ENCODE results near the gene CCDC60. TPM values are rescaled to one million over a fixed set of nuclear protein-coding genes. Genes with fewer than 3 reads are reported as not detected.

The CCDC60 gene
- total RNA-seq, 1 donor from 2014 or later = not detected

- Histone ChIP-seq H3K4me3 (no peak overlapping the region), H3K4me1 (no peaks in the 10 kb centered on the region), H3K9me3 (no peaks in the 10 kb centered on the region), H3K36me3 (no peaks in the 10 kb centered on the region), H3K27ac (no peak overlapping the region), H3K27me3 (no peaks in the 10 kb centered on the region)
- no peak for DNase-seq
- intact Hi-C loops (cut with DNase I) = no loop called here
- no peak for TF ChIP-seq CTCF (IDR thresholded peaks at IDR 0.05)
- ATAC-seq = no peak
Observed at GRCh38 chr12:119369161-119369560, 34.6 kb downstream of the CCDC60 start.

- no peaks in the 10 kb centered on the region for H3K9me3 ChIP-seq
- ATAC-seq (no peak), DNase-seq (no peak)
- H3K4me3 ChIP-seq = no peak overlapping the region
- no peaks in the 10 kb centered on the region for H3K27me3 ChIP-seq
- no peaks in the 10 kb centered on the region for H3K4me1 ChIP-seq
- intact Hi-C loops (cut with DNase I) = no loop called here
- no peak for TF ChIP-seq CTCF (IDR thresholded peaks at IDR 0.05)
- H3K36me3 ChIP-seq = no peaks in the 10 kb centered on the region
- H3K27ac ChIP-seq = no peak overlapping the region
Observed at GRCh38 chr12:119369907-119370546, 35.5 kb downstream of the CCDC60 start.

GRCh38 chr12:119372540-119372939, 38.0 kb downstream of the CCDC60 start:
- ATAC-seq (peak; percentile 75), DNase-seq (no peak)
- TF ChIP-seq CTCF (IDR thresholded peaks at IDR 0.05) = no peak
- intact Hi-C loops (cut with DNase I) = no loop called here
- H3K4me3 ChIP-seq = no peak overlapping the region
- no peak overlapping the region for H3K27ac ChIP-seq
- no peaks in the 10 kb centered on the region for H3K36me3 ChIP-seq
- no peaks in the 10 kb centered on the region for H3K4me1 ChIP-seq
- no peaks in the 10 kb centered on the region for H3K9me3 ChIP-seq
- no peaks in the 10 kb centered on the region for H3K27me3 ChIP-seq

GRCh38 chr12:119373001-119373400, 38.5 kb downstream of the CCDC60 start:
- no peaks in the 10 kb centered on the region for H3K4me1 ChIP-seq
- no peak overlapping the region for H3K27ac ChIP-seq
- no peak for DNase-seq
- intact Hi-C loops (cut with DNase I) = no loop called here
- no peak overlapping the region for H3K4me3 ChIP-seq
- H3K27me3 ChIP-seq = no peaks in the 10 kb centered on the region
- ATAC-seq = no peak
- no peak for TF ChIP-seq CTCF (IDR thresholded peaks at IDR 0.05)
- no peaks in the 10 kb centered on the region for H3K36me3 ChIP-seq
- no peaks in the 10 kb centered on the region for H3K9me3 ChIP-seq

- Histone ChIP-seq H3K36me3 (no peaks in the 10 kb centered on the region), H3K27me3 (no peaks in the 10 kb centered on the region), H3K4me3 (no peak overlapping the region), H3K27ac (no peak overlapping the region), H3K9me3 (no peaks in the 10 kb centered on the region), H3K4me1 (no peaks in the 10 kb centered on the region)
- no peak for TF ChIP-seq CTCF (IDR thresholded peaks at IDR 0.05)
- DNase-seq = no peak
- intact Hi-C loops (cut with DNase I) = no loop called here
- no peak for ATAC-seq
Observed at GRCh38 chr12:119373666-119374065, 39.1 kb downstream of the CCDC60 start.

- Histone ChIP-seq H3K4me1 (no peaks in the 10 kb centered on the region), H3K27me3 (no peaks in the 10 kb centered on the region), H3K27ac (no peak overlapping the region), H3K9me3 (no peaks in the 10 kb centered on the region), H3K36me3 (no peaks in the 10 kb centered on the region), H3K4me3 (no peak overlapping the region)
- DNase-seq (no peak), ATAC-seq (no peak)
- intact Hi-C loops (cut with DNase I) = no loop called here
- TF ChIP-seq CTCF (IDR thresholded peaks at IDR 0.05) = no peak
Observed at GRCh38 chr12:119374635-119375034, 40.1 kb downstream of the CCDC60 start.

All from upper lobe of right lung (tissue), 1 donor.